H9 (cell line): ENCODE results near the gene NIM1K. TPM values are rescaled to one million over a fixed set of nuclear protein-coding genes. Genes with fewer than 3 reads are reported as not detected.

ENCODE experiments used
- DNase-seq: peaks from one replicate; pipeline ENCODE4 v3.0.0-alpha.2; 2017
- H2AFZ ChIP-seq: one replicate; pipeline ENCODE4 v1.6.1; 2013; ENCODE audit warnings: mild to moderate bottlenecking, low read length, control low read depth, moderate library complexity
- H2AK5ac ChIP-seq: 2 replicates; pipeline ENCODE4 v1.6.1; 2013; ENCODE audit warnings: low read length, control low read depth, mixed read lengths; ENCODE audit not compliant: insufficient read length
- H2BK120ac ChIP-seq: one replicate; pipeline ENCODE4 v1.6.1; 2013; ENCODE audit warnings: low read depth, mild to moderate bottlenecking, low read length, control low read depth, inconsistent platforms; ENCODE audit not compliant: poor library complexity, severe bottlenecking
- H2BK12ac ChIP-seq: 2 replicates; pipeline ENCODE4 v1.6.1; 2013; ENCODE audit warnings: low read length, control low read depth, mixed read lengths, low read depth; ENCODE audit not compliant: insufficient read length
- H2BK15ac ChIP-seq: 2 replicates; pipeline ENCODE4 v1.6.1; 2013; ENCODE audit warnings: low read depth, low read length, control low read depth
- H2BK20ac ChIP-seq: one replicate; pipeline ENCODE4 v1.6.1; 2013; ENCODE audit warnings: low read depth, mild to moderate bottlenecking, low read length, control low read depth, inconsistent platforms; ENCODE audit not compliant: poor library complexity, severe bottlenecking
- H2BK5ac ChIP-seq: 2 replicates; pipeline ENCODE4 v1.6.1; 2013; ENCODE audit warnings: low read length, control low read depth, mixed read lengths; ENCODE audit not compliant: insufficient read length
- H3K14ac ChIP-seq: 2 replicates; pipeline ENCODE4 v1.6.1; 2013; ENCODE audit warnings: low read length, control low read depth; ENCODE audit not compliant: insufficient read depth
- H3K18ac ChIP-seq: 2 replicates; pipeline ENCODE4 v1.6.1; 2013; ENCODE audit warnings: low read depth, mild to moderate bottlenecking, mixed read lengths, low read length, control low read depth; ENCODE audit not compliant: insufficient read length
- H3K23ac ChIP-seq: 2 replicates; pipeline ENCODE4 v1.6.1; 2013; ENCODE audit warnings: low read length, control low read depth, mixed read lengths, low read depth; ENCODE audit not compliant: insufficient read length
- H3K23me2 ChIP-seq: 2 replicates; pipeline ENCODE4 v1.6.1; 2013; ENCODE audit warnings: low read depth, mild to moderate bottlenecking, mixed read lengths, low read length, control low read depth; ENCODE audit not compliant: insufficient read length, poor library complexity, severe bottlenecking
- H3K27ac ChIP-seq: 2 replicates; pipeline ENCODE4 v1.5.1; 2013; ENCODE audit warnings: low read length, control low read depth, mixed read lengths, low read depth; ENCODE audit not compliant: insufficient read length
- H3K27me3 ChIP-seq: 2 replicates; pipeline ENCODE4 v1.6.1; 2013; ENCODE audit warnings: low read length, control low read depth, inconsistent platforms; ENCODE audit not compliant: insufficient read depth
- H3K4ac ChIP-seq: 2 replicates; pipeline ENCODE4 v1.6.1; 2013; ENCODE audit warnings: low read depth, mild to moderate bottlenecking, control low read depth, inconsistent platforms, low read length, moderate library complexity
- H3K4me1 ChIP-seq: 2 replicates; pipeline ENCODE4 v1.6.1; 2013; ENCODE audit warnings: low read length, control low read depth, inconsistent platforms; ENCODE audit not compliant: insufficient read depth
- H3K4me2 ChIP-seq: 2 replicates; pipeline ENCODE4 v1.6.1; 2013; ENCODE audit warnings: low read length, control low read depth, mixed read lengths; ENCODE audit not compliant: insufficient read length, insufficient read depth
- H3K56ac ChIP-seq: 2 replicates; pipeline ENCODE4 v1.6.1; 2013; ENCODE audit warnings: low read depth, mild to moderate bottlenecking, mixed read lengths, low read length, control low read depth; ENCODE audit not compliant: insufficient read length
- H3K79me1 ChIP-seq: 2 replicates; pipeline ENCODE4 v1.6.1; 2013; ENCODE audit warnings: low read depth, mild to moderate bottlenecking, moderate library complexity, low read length, control low read depth, inconsistent platforms; ENCODE audit not compliant: insufficient read depth, poor library complexity, severe bottlenecking
- H3K79me2 ChIP-seq: 2 replicates; pipeline ENCODE4 v1.6.1; 2013; ENCODE audit warnings: low read length, control low read depth, inconsistent platforms; ENCODE audit not compliant: insufficient read depth
- H3K9ac ChIP-seq: 2 replicates; pipeline ENCODE4 v1.6.1; 2013; ENCODE audit warnings: low read length, control low read depth, mixed read lengths; ENCODE audit not compliant: insufficient read length; ENCODE audit errors: extremely low read depth
- H3K9me3 ChIP-seq: one replicate; pipeline ENCODE4 v1.6.1; 2013; ENCODE audit warnings: low read depth, low read length, inconsistent platforms; ENCODE audit not compliant: control insufficient read depth
- H3T11ph ChIP-seq: one replicate; pipeline ENCODE4 v1.6.1; 2013; ENCODE audit warnings: mild to moderate bottlenecking, low read length, control low read depth, inconsistent platforms
- H4K20me1 ChIP-seq: one replicate; pipeline ENCODE4 v1.6.1; 2013; ENCODE audit not compliant: control insufficient read depth, insufficient read length, insufficient read depth
- H4K5ac ChIP-seq: 2 replicates; pipeline ENCODE4 v1.6.1; 2013; ENCODE audit warnings: low read depth, mild to moderate bottlenecking, mixed read lengths, low read length, control low read depth; ENCODE audit not compliant: insufficient read length
- H4K8ac ChIP-seq: replicated peaks from 2 replicates; pipeline ENCODE4 v1.6.1; 2013; ENCODE audit warnings: low read length, control low read depth, mixed read lengths, low read depth; ENCODE audit not compliant: insufficient read length
- H4K91ac ChIP-seq: 2 replicates; pipeline ENCODE4 v1.6.1; 2013; ENCODE audit warnings: low read depth, mild to moderate bottlenecking, moderate library complexity, mixed read lengths, low read length, control low read depth; ENCODE audit not compliant: insufficient read length
- H3K27ac Mint-ChIP-seq, 3 experiments: 2 replicates in 2 of 3; 3 replicates in 1 of 3; pipeline ENCODE4 v1.8.0; 2020 to 2021; ENCODE audit warnings: mixed read lengths in 3 of 3, mild to moderate bottlenecking in 1 of 3, moderate library complexity in 1 of 3
- H3K27me3 Mint-ChIP-seq: 2 replicates; pipeline ENCODE4 v1.8.0; 2021; ENCODE audit warnings: low read depth, mild to moderate bottlenecking, moderate library complexity, mixed read lengths
- H3K36me3 Mint-ChIP-seq, 3 experiments: 2 replicates in 2 of 3; 3 replicates in 1 of 3; pipeline ENCODE4 v1.8.0; 2020 to 2021; ENCODE audit warnings: low read depth in 3 of 3, mixed read lengths in 3 of 3; ENCODE audit not compliant: insufficient read depth in 1 of 3
- H3K4me1 Mint-ChIP-seq, 2 experiments: 2 replicates each; pipeline ENCODE4 v1.8.0; 2020; ENCODE audit warnings: mixed read lengths in 2 of 2
- H3K4me3 Mint-ChIP-seq, 2 experiments: 2 replicates in 1 of 2; 3 replicates in 1 of 2; pipeline ENCODE4 v1.8.0; 2020 to 2021; ENCODE audit warnings: mild to moderate bottlenecking in 2 of 2, mixed read lengths in 2 of 2, moderate library complexity in 1 of 2
- H3K9me3 Mint-ChIP-seq, 2 experiments: 2 replicates in 1 of 2; 3 replicates in 1 of 2; pipeline ENCODE4 v1.8.0; 2020; ENCODE audit warnings: mild to moderate bottlenecking in 2 of 2, mixed read lengths in 2 of 2, moderate library complexity in 1 of 2
- WGBS: extraction: QIAGEN DNeasy Blood & Tissue Kit; methylation state at CpG from one replicate; pipeline ENCODE4 v1.1.7; 2013; ENCODE audit warnings: missing lambda C conversion rate, low lambda C conversion rate, mixed read lengths; ENCODE audit not compliant: insufficient read length; ENCODE audit errors: extremely low coverage; 5-methylcytosine and 5-hydroxymethylcytosine counted together
- total RNA-seq: library from RNA; stranded (reverse); gene quantifications from 2 replicates; pipeline ENCODE4 v1.2.1, GENCODE V29; 2021
- TF ChIP-seq, protein P1 (sequence below): fragments of 200-600 bp; sonication (generic); conservative IDR thresholded peaks from 3 replicates; pipeline ENCODE4 v1.8.0; 2021; ENCODE audit warnings: antibody characterized with exemption, mild to moderate bottlenecking

NIM1K gene
- total RNA-seq, 1 experiment from 2014 or later: 0.07 TPM

DNA sequence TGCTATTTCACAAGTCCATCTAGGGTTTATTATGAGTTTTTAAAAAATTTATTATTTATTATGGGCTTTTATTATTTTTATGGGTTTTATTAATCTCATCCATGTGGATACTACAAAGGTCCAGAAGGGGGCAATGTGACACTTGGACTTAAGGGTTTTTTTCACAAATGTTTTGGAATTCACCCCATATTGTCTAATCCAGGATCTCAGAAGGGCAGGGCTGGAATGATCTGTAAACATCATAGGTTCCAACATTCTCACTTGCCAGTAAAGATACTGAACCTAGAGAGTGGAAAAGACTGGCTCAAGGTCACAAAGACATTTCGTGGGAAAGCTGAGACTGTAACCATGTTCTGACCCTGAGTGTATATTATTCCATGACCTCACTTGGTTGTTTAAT lies 35.6 kb downstream of the NIM1K start:
- H3K4me1 ChIP-seq: no peaks in the 10 kb centered on the region
- no peak overlapping the region for H2BK12ac ChIP-seq
- no peaks in the 10 kb centered on the region; the same call in 1 of the 2 replicates for H3K27me3 ChIP-seq
- no peak overlapping the region for H3K4me2 ChIP-seq
- no peak overlapping the region for H2AK5ac ChIP-seq
- H4K20me1 ChIP-seq: no peaks in the 10 kb centered on the region
- no peak overlapping the region for H2BK20ac ChIP-seq
- H3K23ac ChIP-seq: no peak overlapping the region
- no peak overlapping the region for H3K56ac ChIP-seq
- 0 out of 2 replicates have a peak, but pooled peaks cover 2% of the 10 kb centered on the region for H3K79me2 ChIP-seq
- no CpG with 5 or more reads among the region's 1 CpG for WGBS
- H2BK120ac ChIP-seq: no peak overlapping the region
- no peak overlapping the region for H4K5ac ChIP-seq
- H3K18ac ChIP-seq: no peak overlapping the region
- Mint-ChIP-seq H3K9me3 (no peaks in the 10 kb centered on the region), H3K27ac (no peak overlapping the region), H3K4me1 (no peaks in the 10 kb centered on the region), H3K4me3 (no peak overlapping the region), H3K36me3 (no peaks in the 10 kb centered on the region; a peak in 1 of 7 replicates), H3K27me3 (no peaks in the 10 kb centered on the region; the same call in 1 of the 2 replicates)
- no peak overlapping the region for H3T11ph ChIP-seq
- no peak overlapping the region for H2AFZ ChIP-seq
- no peak overlapping the region for H4K91ac ChIP-seq
- H3K14ac ChIP-seq: no peak overlapping the region
- no peaks in the 10 kb centered on the region for H3K9me3 ChIP-seq
- no peak overlapping the region for H3K27ac ChIP-seq
- no peak overlapping the region for H2BK5ac ChIP-seq
- H4K8ac ChIP-seq: no peak overlapping the region
- H3K4ac ChIP-seq: no peak overlapping the region
- DNase-seq: no peak
- no peaks in the 10 kb centered on the region for H3K23me2 ChIP-seq
- no peaks in the 10 kb centered on the region for H3K79me1 ChIP-seq
- TF ChIP-seq, protein P1, sequence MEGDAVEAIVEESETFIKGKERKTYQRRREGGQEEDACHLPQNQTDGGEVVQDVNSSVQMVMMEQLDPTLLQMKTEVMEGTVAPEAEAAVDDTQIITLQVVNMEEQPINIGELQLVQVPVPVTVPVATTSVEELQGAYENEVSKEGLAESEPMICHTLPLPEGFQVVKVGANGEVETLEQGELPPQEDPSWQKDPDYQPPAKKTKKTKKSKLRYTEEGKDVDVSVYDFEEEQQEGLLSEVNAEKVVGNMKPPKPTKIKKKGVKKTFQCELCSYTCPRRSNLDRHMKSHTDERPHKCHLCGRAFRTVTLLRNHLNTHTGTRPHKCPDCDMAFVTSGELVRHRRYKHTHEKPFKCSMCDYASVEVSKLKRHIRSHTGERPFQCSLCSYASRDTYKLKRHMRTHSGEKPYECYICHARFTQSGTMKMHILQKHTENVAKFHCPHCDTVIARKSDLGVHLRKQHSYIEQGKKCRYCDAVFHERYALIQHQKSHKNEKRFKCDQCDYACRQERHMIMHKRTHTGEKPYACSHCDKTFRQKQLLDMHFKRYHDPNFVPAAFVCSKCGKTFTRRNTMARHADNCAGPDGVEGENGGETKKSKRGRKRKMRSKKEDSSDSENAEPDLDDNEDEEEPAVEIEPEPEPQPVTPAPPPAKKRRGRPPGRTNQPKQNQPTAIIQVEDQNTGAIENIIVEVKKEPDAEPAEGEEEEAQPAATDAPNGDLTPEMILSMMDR: peak; percentile 66
- no peak overlapping the region for H2BK15ac ChIP-seq
- no peak overlapping the region for H3K9ac ChIP-seq
